Brain microvascular endothelial cell (primary cell): ENCODE measurements around the gene KCND3.
A peak's percentile ranks its signal among the peaks of the same experiment; 100 is the strongest.

Source experiments
- DNase-seq: peaks from one replicate; pipeline ENCODE4 v3.0.0-alpha.2; 2020
- H3K27ac ChIP-seq: fragments of 250-450 bp; sonication (Bioruptor Pico); 2 replicates; pipeline ENCODE4 v1.5.1; 2020; ENCODE audit warnings: mild to moderate bottlenecking, moderate library complexity
- H3K27me3 ChIP-seq: fragments of 250-450 bp; sonication (Bioruptor Pico); replicated peaks from 2 replicates; pipeline ENCODE4 v1.5.1; 2020; ENCODE audit warnings: mild to moderate bottlenecking
- H3K36me3 ChIP-seq: fragments of 250-450 bp; sonication (Bioruptor Pico); replicated peaks from 2 replicates; pipeline ENCODE4 v1.5.1; 2020; ENCODE audit warnings: mild to moderate bottlenecking
- H3K4me3 ChIP-seq: 2 replicates; pipeline ENCODE4 v1.5.1; 2011; ENCODE audit warnings: low read depth, mild to moderate bottlenecking, control low read depth, low read length, moderate library complexity
- in situ Hi-C: cut with HindIII; loops from 2 replicates; pipeline ENCODE4 v1.10.0; 2017; ENCODE audit warnings: low sequenced_read_pairs, low pct_ligation_motif_present
- TF ChIP-seq, protein P1 (sequence below): IDR thresholded peaks from 2 replicates; pipeline ENCODE4 v1.5.1; 2011; ENCODE audit warnings: low read depth, mild to moderate bottlenecking, moderate library complexity, low read length, control low read depth, inconsistent platforms; ENCODE audit errors: missing control alignments

KCND3 gene

GRCh38 chr1:111841189-111841588 lies 148.3 kb downstream of the KCND3 start:
- Histone ChIP-seq H3K36me3 (no peaks in the 10 kb centered on the region), H3K27me3 (no peaks in the 10 kb centered on the region)
- in situ Hi-C loops: no loop called here

GRCh38 chr1:111837393-111837792 lies 152.1 kb downstream of the KCND3 start:
- DNase-seq: no peak
- Histone ChIP-seq H3K36me3 (no peaks in the 10 kb centered on the region), H3K4me3 (no peak overlapping the region), H3K27me3 (no peaks in the 10 kb centered on the region), H3K27ac (no peak overlapping the region)
- in situ Hi-C loops: no loop called here
- TF ChIP-seq, protein P1, sequence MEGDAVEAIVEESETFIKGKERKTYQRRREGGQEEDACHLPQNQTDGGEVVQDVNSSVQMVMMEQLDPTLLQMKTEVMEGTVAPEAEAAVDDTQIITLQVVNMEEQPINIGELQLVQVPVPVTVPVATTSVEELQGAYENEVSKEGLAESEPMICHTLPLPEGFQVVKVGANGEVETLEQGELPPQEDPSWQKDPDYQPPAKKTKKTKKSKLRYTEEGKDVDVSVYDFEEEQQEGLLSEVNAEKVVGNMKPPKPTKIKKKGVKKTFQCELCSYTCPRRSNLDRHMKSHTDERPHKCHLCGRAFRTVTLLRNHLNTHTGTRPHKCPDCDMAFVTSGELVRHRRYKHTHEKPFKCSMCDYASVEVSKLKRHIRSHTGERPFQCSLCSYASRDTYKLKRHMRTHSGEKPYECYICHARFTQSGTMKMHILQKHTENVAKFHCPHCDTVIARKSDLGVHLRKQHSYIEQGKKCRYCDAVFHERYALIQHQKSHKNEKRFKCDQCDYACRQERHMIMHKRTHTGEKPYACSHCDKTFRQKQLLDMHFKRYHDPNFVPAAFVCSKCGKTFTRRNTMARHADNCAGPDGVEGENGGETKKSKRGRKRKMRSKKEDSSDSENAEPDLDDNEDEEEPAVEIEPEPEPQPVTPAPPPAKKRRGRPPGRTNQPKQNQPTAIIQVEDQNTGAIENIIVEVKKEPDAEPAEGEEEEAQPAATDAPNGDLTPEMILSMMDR: no peak

More at GRCh38 chr1:111841189-111841588, 148.3 kb downstream of the KCND3 start:
- no peak overlapping the region for H3K4me3 ChIP-seq
- TF ChIP-seq, protein P1: no peak
- DNase-seq: no peak
- H3K27ac ChIP-seq: no peak overlapping the region

DNA sequence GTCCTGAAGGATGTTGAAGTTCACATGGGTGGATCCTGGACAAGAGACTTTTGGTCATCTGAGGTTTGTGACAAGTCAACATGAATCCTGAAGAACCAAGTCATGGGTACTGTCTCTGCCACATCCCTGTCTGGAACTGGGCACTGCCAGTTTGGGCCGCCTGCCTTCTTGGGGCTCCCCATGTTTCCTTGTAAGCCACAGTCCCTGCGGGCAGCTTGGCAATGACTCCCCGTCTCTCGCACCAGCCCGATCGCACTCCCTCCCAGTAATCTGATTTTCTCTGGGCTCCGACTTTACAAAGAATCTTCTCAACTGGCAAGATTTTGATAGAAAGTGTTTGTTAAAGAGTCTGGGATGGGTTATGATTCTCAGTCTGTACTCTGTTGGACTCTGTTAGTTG lies 153.4 kb downstream of the KCND3 start:
- TF ChIP-seq, protein P1: no peak
- DNase-seq: no peak
- in situ Hi-C loops: no loop called here

DNA sequence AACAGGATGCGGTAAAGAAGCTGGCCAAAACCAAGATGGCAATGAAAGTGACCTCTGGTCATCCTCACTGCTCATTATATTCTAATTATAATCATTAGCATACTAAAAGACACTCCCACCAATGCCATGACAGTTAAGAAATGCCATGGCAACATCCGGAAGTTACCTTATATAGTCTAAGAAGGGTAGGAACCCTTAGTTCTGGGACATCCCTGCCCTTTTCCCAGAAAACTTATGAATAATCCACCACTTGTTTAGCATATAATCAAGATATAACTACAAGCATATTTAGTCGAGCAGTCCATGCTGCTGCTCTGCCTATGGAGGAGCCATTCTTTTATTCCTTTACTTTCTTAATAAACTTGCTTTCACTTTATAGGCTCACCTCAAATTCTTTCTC lies 154.0 kb downstream of the KCND3 start:
- TF ChIP-seq, protein P1: no peak
- Histone ChIP-seq H3K4me3 (no peak overlapping the region), H3K36me3 (no peaks in the 10 kb centered on the region), H3K27me3 (no peaks in the 10 kb centered on the region), H3K27ac (no peak overlapping the region)
- in situ Hi-C loops: no loop called here
- DNase-seq: no peak

More for the DNA sequence above, 153.4 kb downstream of the KCND3 start:
- Histone ChIP-seq H3K27ac (no peak overlapping the region), H3K36me3 (no peaks in the 10 kb centered on the region), H3K27me3 (no peaks in the 10 kb centered on the region), H3K4me3 (no peak overlapping the region)

GRCh38 chr1:111834956-111835355 lies 154.5 kb downstream of the KCND3 start:
- TF ChIP-seq, protein P1: no peak
- no peak for DNase-seq
- in situ Hi-C loops: no loop called here
- no peaks in the 10 kb centered on the region for H3K27me3 ChIP-seq
- H3K36me3 ChIP-seq: no peaks in the 10 kb centered on the region
- no peak overlapping the region for H3K27ac ChIP-seq
- no peak overlapping the region for H3K4me3 ChIP-seq

DNA sequence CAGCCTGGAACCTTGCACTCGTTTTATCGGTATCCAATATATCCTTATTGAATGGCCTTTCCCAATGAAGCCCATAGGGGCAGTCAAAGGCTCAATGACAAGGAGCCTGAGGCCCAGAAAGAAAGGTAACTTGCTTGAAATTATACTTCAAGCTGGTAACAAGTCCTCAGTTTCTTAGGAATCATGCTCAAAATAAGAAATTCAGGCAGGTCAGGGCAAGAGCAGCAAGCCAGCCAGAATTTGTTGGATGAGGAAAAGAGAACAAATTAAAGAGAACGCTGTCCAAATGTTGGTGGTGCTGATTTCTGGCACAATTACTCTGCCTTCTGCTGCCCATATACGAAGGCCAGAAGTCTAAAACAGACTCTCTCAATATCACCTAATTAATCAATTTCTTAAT lies 156.1 kb downstream of the KCND3 start:
- in situ Hi-C loops: no loop called here
- DNase-seq: peak; percentile 7
- H3K27ac ChIP-seq: no peak overlapping the region
- no peaks in the 10 kb centered on the region for H3K36me3 ChIP-seq
- TF ChIP-seq, protein P1: no peak
- no peaks in the 10 kb centered on the region for H3K27me3 ChIP-seq
- H3K4me3 ChIP-seq: no peak overlapping the region
